Astrocyte (in vitro differentiated cells and primary cell): ENCODE measurements around the gene NUP37. TPM values are rescaled to one million over a fixed set of nuclear protein-coding genes. Genes with fewer than 3 reads are reported as not detected.

Source experiments
- DNase-seq: peaks from one replicate; pipeline ENCODE4 v3.0.0-alpha.2; 2010; ENCODE audit warnings: low read depth
- FAIRE-seq: peaks from 2 replicates; lab custom pipeline; 2011; peaks lifted over from hg19 to GRCh38; lab: Jason Lieb, UNC
- H2AFZ ChIP-seq: 2 replicates; pipeline ENCODE4 v1.6.0; 2012; ENCODE audit warnings: low read depth, low read length, inconsistent platforms
- H3K27ac ChIP-seq: 2 replicates; pipeline ENCODE4 v1.5.1; 2011; ENCODE audit warnings: low read depth, low read length, inconsistent platforms
- H3K27me3 ChIP-seq: 2 replicates; pipeline ENCODE4 v1.6.0; 2011; ENCODE audit warnings: low read length, inconsistent platforms; ENCODE audit not compliant: insufficient read depth
- H3K36me3 ChIP-seq: 2 replicates; pipeline ENCODE4 v1.5.1; 2011; ENCODE audit warnings: low read length, inconsistent platforms; ENCODE audit not compliant: insufficient read depth
- H3K4me1 ChIP-seq: 2 replicates; pipeline ENCODE4 v1.5.1; 2011; ENCODE audit warnings: low read length, inconsistent platforms; ENCODE audit not compliant: insufficient read depth
- H3K4me2 ChIP-seq: 2 replicates; pipeline ENCODE4 v1.6.0; 2012; ENCODE audit warnings: low read length, inconsistent platforms
- H3K4me3 ChIP-seq: 2 replicates; pipeline ENCODE4 v1.5.1; 2011; ENCODE audit warnings: low read depth, mild to moderate bottlenecking, low read length, inconsistent platforms; ENCODE audit not compliant: insufficient read depth
- H3K79me2 ChIP-seq: 2 replicates; pipeline ENCODE4 v1.6.0; 2012; ENCODE audit warnings: mild to moderate bottlenecking, low read length, inconsistent platforms; ENCODE audit not compliant: insufficient read depth
- H3K9ac ChIP-seq: 2 replicates; pipeline ENCODE4 v1.6.0; 2012; ENCODE audit warnings: mild to moderate bottlenecking, low read length, inconsistent platforms
- H3K9me3 ChIP-seq: 2 replicates; pipeline ENCODE4 v1.5.1; 2012; ENCODE audit warnings: low read depth, mild to moderate bottlenecking, low read length, inconsistent platforms; ENCODE audit not compliant: insufficient read depth
- H4K20me1 ChIP-seq: 2 replicates; pipeline ENCODE4 v1.6.0; 2012; ENCODE audit warnings: low read length, inconsistent platforms; ENCODE audit not compliant: insufficient read depth
- H3K27ac Mint-ChIP-seq: one replicate; pipeline ENCODE4 v1.8.0; 2021; ENCODE audit warnings: mild to moderate bottlenecking, mixed read lengths; ENCODE audit not compliant: unreplicated experiment
- H3K27me3 Mint-ChIP-seq: one replicate; pipeline ENCODE4 v1.8.0; 2021; ENCODE audit warnings: low read depth, mixed read lengths; ENCODE audit not compliant: unreplicated experiment
- H3K36me3 Mint-ChIP-seq: one replicate; pipeline ENCODE4 v1.8.0; 2021; ENCODE audit warnings: low read depth, mixed read lengths; ENCODE audit not compliant: unreplicated experiment
- H3K4me1 Mint-ChIP-seq: one replicate; pipeline ENCODE4 v1.8.0; 2021; ENCODE audit warnings: low read depth, mixed read lengths; ENCODE audit not compliant: unreplicated experiment
- H3K4me3 Mint-ChIP-seq: one replicate; pipeline ENCODE4 v1.8.0; 2021; ENCODE audit warnings: mild to moderate bottlenecking, moderate library complexity, mixed read lengths; ENCODE audit not compliant: unreplicated experiment
- H3K9me3 Mint-ChIP-seq: one replicate; pipeline ENCODE4 v1.8.0; 2021; ENCODE audit warnings: mild to moderate bottlenecking, mixed read lengths; ENCODE audit not compliant: unreplicated experiment
- EZH2 ChIP-seq: IDR thresholded peaks from 2 replicates; pipeline ENCODE4 v1.6.1; 2012; ENCODE audit warnings: mild to moderate bottlenecking, low read length, inconsistent platforms; ENCODE audit not compliant: insufficient read depth
- total RNA-seq: library from RNA; stranded (reverse); gene quantifications from 2 replicates; pipeline ENCODE4 v1.2.1, GENCODE V29; 2021
- TF ChIP-seq, protein P1 (sequence below): IDR thresholded peaks from 2 replicates; pipeline ENCODE4 v1.5.1; 2011; ENCODE audit warnings: low read depth, mild to moderate bottlenecking, inconsistent platforms, low read length, moderate library complexity; ENCODE audit not compliant: insufficient read depth

Gene NUP37
- total RNA-seq, 1 donor from 2014 or later = 23.1 TPM

DNA sequence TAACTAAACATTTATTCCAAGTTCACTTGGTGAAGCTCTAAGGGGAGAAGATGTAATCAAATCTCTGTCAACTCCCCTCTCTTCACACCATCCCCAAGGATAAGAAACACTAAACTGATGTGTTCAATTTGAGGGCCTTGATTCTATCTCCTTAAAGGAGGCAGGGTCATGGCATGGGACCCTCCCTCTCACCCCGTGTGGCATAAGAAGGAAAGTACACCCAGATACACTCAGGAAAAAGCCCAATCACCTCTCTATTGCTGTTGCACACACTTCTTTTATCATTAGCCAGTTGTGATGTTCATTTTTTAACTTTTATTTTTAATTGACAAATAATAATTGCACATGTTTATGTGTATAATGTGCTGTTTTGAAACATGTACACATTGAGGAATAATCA, 93.2 kb downstream of the NUP37 start:
- H3K4me1 ChIP-seq = no peaks in the 10 kb centered on the region
- no peak for TF ChIP-seq EZH2
- TF ChIP-seq, protein P1, sequence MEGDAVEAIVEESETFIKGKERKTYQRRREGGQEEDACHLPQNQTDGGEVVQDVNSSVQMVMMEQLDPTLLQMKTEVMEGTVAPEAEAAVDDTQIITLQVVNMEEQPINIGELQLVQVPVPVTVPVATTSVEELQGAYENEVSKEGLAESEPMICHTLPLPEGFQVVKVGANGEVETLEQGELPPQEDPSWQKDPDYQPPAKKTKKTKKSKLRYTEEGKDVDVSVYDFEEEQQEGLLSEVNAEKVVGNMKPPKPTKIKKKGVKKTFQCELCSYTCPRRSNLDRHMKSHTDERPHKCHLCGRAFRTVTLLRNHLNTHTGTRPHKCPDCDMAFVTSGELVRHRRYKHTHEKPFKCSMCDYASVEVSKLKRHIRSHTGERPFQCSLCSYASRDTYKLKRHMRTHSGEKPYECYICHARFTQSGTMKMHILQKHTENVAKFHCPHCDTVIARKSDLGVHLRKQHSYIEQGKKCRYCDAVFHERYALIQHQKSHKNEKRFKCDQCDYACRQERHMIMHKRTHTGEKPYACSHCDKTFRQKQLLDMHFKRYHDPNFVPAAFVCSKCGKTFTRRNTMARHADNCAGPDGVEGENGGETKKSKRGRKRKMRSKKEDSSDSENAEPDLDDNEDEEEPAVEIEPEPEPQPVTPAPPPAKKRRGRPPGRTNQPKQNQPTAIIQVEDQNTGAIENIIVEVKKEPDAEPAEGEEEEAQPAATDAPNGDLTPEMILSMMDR = no peak
- H2AFZ ChIP-seq = no peak overlapping the region
- H4K20me1 ChIP-seq = no peaks in the 10 kb centered on the region
- no peak overlapping the region for H3K9ac ChIP-seq
- H3K4me3 Mint-ChIP-seq = no peak overlapping the region
- H3K4me3 ChIP-seq = no peak overlapping the region
- no peaks in the 10 kb centered on the region for H3K27me3 Mint-ChIP-seq
- FAIRE-seq = peak; percentile 26
- no peak overlapping the region for H3K27ac ChIP-seq
- H3K27me3 ChIP-seq = no peaks in the 10 kb centered on the region
- no peak overlapping the region for H3K27ac Mint-ChIP-seq
- H3K4me2 ChIP-seq = no peak overlapping the region
- no peaks in the 10 kb centered on the region for H3K9me3 Mint-ChIP-seq
- H3K36me3 ChIP-seq = peaks cover 7% of the 10 kb centered on the region
- H3K79me2 ChIP-seq = no peaks in the 10 kb centered on the region
- no peaks in the 10 kb centered on the region for H3K9me3 ChIP-seq
- peaks cover 2% of the 10 kb centered on the region for H3K4me1 Mint-ChIP-seq
- DNase-seq = no peak
- peaks cover 3% of the 10 kb centered on the region for H3K36me3 Mint-ChIP-seq

DNA sequence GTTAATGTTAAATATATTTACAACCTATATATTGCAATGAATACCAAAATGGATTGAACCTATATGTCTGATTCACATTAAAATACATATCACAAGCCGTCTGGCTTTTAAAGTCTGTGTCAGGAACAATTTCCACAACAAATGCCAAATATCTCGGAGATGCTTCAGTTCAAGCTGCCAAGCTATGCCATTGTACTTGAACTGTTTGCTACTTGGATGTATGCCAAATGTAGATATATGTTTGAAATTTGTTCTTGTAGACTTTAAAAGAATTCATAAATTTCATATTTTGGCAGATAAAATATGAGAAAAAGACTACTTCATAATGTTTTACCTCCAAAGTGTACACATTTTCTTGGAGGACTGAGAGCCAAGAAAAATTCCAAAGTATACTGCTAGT, 95.1 kb downstream of the NUP37 start:
- Histone ChIP-seq H3K4me2 (no peak overlapping the region), H3K36me3 (peaks cover 7% of the 10 kb centered on the region), H3K9me3 (no peaks in the 10 kb centered on the region), H2AFZ (no peak overlapping the region), H3K27ac (no peak overlapping the region), H3K27me3 (no peaks in the 10 kb centered on the region), H3K4me1 (no peaks in the 10 kb centered on the region), H4K20me1 (no peaks in the 10 kb centered on the region), H3K4me3 (no peak overlapping the region), H3K9ac (no peak overlapping the region), H3K79me2 (no peaks in the 10 kb centered on the region)
- H3K9me3 Mint-ChIP-seq = no peaks in the 10 kb centered on the region
- no peak overlapping the region for H3K4me3 Mint-ChIP-seq
- FAIRE-seq (no peak), DNase-seq (no peak)
- TF ChIP-seq, protein P1 = no peak
- TF ChIP-seq EZH2 = no peak
- no peak overlapping the region for H3K27ac Mint-ChIP-seq
- no peaks in the 10 kb centered on the region for H3K27me3 Mint-ChIP-seq
- H3K36me3 Mint-ChIP-seq = peaks cover 4% of the 10 kb centered on the region
- H3K4me1 Mint-ChIP-seq = peaks cover 2% of the 10 kb centered on the region

DNA sequence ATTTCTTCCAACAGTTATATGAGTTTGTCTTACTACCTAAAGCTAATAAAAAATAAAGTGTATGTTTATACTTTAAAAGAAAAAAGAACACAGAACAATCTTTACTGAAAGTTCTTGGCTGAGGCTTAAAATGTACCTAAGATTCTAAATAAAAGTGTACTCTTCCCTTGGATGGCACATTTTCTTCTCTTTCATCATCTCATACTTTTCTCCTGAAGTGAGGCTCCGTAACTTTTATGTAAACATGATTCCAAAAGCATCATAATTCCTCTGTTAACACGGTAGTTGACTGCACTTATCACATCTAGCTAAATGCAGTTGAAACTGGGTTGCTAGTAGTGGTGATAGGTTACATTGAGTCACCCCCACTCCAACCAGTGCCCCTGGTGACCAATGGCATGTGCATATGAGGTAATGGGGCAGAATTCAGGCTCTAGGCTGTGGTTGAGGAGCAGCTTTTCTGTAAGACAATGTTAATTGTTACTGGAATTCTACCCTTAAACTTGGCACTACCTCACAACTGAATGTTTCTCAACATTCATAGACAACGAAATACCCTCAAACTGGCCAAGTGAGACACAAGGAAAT, 96.5 kb downstream of the NUP37 start:
- DNase-seq = peak; percentile 86

More for the DNA sequence above, 96.5 kb downstream of the NUP37 start:
- H3K4me2 ChIP-seq = no peak overlapping the region
- no peaks in the 10 kb centered on the region for H3K27me3 ChIP-seq
- H3K79me2 ChIP-seq = no peaks in the 10 kb centered on the region
- no peaks in the 10 kb centered on the region for H3K9me3 Mint-ChIP-seq
- TF ChIP-seq, protein P1 = no peak
- TF ChIP-seq EZH2 = no peak
- H3K36me3 ChIP-seq = peaks cover 7% of the 10 kb centered on the region
- no peak overlapping the region for H3K27ac Mint-ChIP-seq
- FAIRE-seq = no peak
- H4K20me1 ChIP-seq = no peaks in the 10 kb centered on the region
- H3K4me1 Mint-ChIP-seq = peaks cover 2% of the 10 kb centered on the region
- no peak overlapping the region for H3K4me3 Mint-ChIP-seq
- H3K4me3 ChIP-seq = no peak overlapping the region
- no peaks in the 10 kb centered on the region for H3K4me1 ChIP-seq
- no peak overlapping the region for H3K27ac ChIP-seq
- H3K9me3 ChIP-seq = no peaks in the 10 kb centered on the region
- H3K27me3 Mint-ChIP-seq = no peaks in the 10 kb centered on the region
- H2AFZ ChIP-seq = no peak overlapping the region
- no peak overlapping the region for H3K9ac ChIP-seq
- H3K36me3 Mint-ChIP-seq = peaks cover 4% of the 10 kb centered on the region
